H9 (cell line): ENCODE results near the gene MBP. TPM values are rescaled to one million over a fixed set of nuclear protein-coding genes. Genes with fewer than 3 reads are reported as not detected.

Experiments used
- DNase-seq: peaks from one replicate; pipeline ENCODE4 v3.0.0-alpha.2; 2017
- H2AFZ ChIP-seq: one replicate; pipeline ENCODE4 v1.6.1; 2013; ENCODE audit warnings: mild to moderate bottlenecking, low read length, control low read depth, moderate library complexity
- H2AK5ac ChIP-seq: 2 replicates; pipeline ENCODE4 v1.6.1; 2013; ENCODE audit warnings: low read length, control low read depth, mixed read lengths; ENCODE audit not compliant: insufficient read length
- H2BK120ac ChIP-seq: one replicate; pipeline ENCODE4 v1.6.1; 2013; ENCODE audit warnings: low read depth, mild to moderate bottlenecking, low read length, control low read depth, inconsistent platforms; ENCODE audit not compliant: poor library complexity, severe bottlenecking
- H2BK12ac ChIP-seq: 2 replicates; pipeline ENCODE4 v1.6.1; 2013; ENCODE audit warnings: low read length, control low read depth, mixed read lengths, low read depth; ENCODE audit not compliant: insufficient read length
- H2BK15ac ChIP-seq: 2 replicates; pipeline ENCODE4 v1.6.1; 2013; ENCODE audit warnings: low read depth, low read length, control low read depth
- H2BK20ac ChIP-seq: one replicate; pipeline ENCODE4 v1.6.1; 2013; ENCODE audit warnings: low read depth, mild to moderate bottlenecking, low read length, control low read depth, inconsistent platforms; ENCODE audit not compliant: poor library complexity, severe bottlenecking
- H2BK5ac ChIP-seq: 2 replicates; pipeline ENCODE4 v1.6.1; 2013; ENCODE audit warnings: low read length, control low read depth, mixed read lengths; ENCODE audit not compliant: insufficient read length
- H3K14ac ChIP-seq: 2 replicates; pipeline ENCODE4 v1.6.1; 2013; ENCODE audit warnings: low read length, control low read depth; ENCODE audit not compliant: insufficient read depth
- H3K18ac ChIP-seq: 2 replicates; pipeline ENCODE4 v1.6.1; 2013; ENCODE audit warnings: low read depth, mild to moderate bottlenecking, mixed read lengths, low read length, control low read depth; ENCODE audit not compliant: insufficient read length
- H3K23ac ChIP-seq: 2 replicates; pipeline ENCODE4 v1.6.1; 2013; ENCODE audit warnings: low read length, control low read depth, mixed read lengths, low read depth; ENCODE audit not compliant: insufficient read length
- H3K23me2 ChIP-seq: 2 replicates; pipeline ENCODE4 v1.6.1; 2013; ENCODE audit warnings: low read depth, mild to moderate bottlenecking, mixed read lengths, low read length, control low read depth; ENCODE audit not compliant: insufficient read length, poor library complexity, severe bottlenecking
- H3K27ac ChIP-seq: 2 replicates; pipeline ENCODE4 v1.5.1; 2013; ENCODE audit warnings: low read length, control low read depth, mixed read lengths, low read depth; ENCODE audit not compliant: insufficient read length
- H3K27me3 ChIP-seq: 2 replicates; pipeline ENCODE4 v1.6.1; 2013; ENCODE audit warnings: low read length, control low read depth, inconsistent platforms; ENCODE audit not compliant: insufficient read depth
- H3K4ac ChIP-seq: 2 replicates; pipeline ENCODE4 v1.6.1; 2013; ENCODE audit warnings: low read depth, mild to moderate bottlenecking, control low read depth, inconsistent platforms, low read length, moderate library complexity
- H3K4me1 ChIP-seq: 2 replicates; pipeline ENCODE4 v1.6.1; 2013; ENCODE audit warnings: low read length, control low read depth, inconsistent platforms; ENCODE audit not compliant: insufficient read depth
- H3K4me2 ChIP-seq: 2 replicates; pipeline ENCODE4 v1.6.1; 2013; ENCODE audit warnings: low read length, control low read depth, mixed read lengths; ENCODE audit not compliant: insufficient read length, insufficient read depth
- H3K56ac ChIP-seq: 2 replicates; pipeline ENCODE4 v1.6.1; 2013; ENCODE audit warnings: low read depth, mild to moderate bottlenecking, mixed read lengths, low read length, control low read depth; ENCODE audit not compliant: insufficient read length
- H3K79me1 ChIP-seq: 2 replicates; pipeline ENCODE4 v1.6.1; 2013; ENCODE audit warnings: low read depth, mild to moderate bottlenecking, moderate library complexity, low read length, control low read depth, inconsistent platforms; ENCODE audit not compliant: insufficient read depth, poor library complexity, severe bottlenecking
- H3K79me2 ChIP-seq: 2 replicates; pipeline ENCODE4 v1.6.1; 2013; ENCODE audit warnings: low read length, control low read depth, inconsistent platforms; ENCODE audit not compliant: insufficient read depth
- H3K9ac ChIP-seq: 2 replicates; pipeline ENCODE4 v1.6.1; 2013; ENCODE audit warnings: low read length, control low read depth, mixed read lengths; ENCODE audit not compliant: insufficient read length; ENCODE audit errors: extremely low read depth
- H3K9me3 ChIP-seq: one replicate; pipeline ENCODE4 v1.6.1; 2013; ENCODE audit warnings: low read depth, low read length, inconsistent platforms; ENCODE audit not compliant: control insufficient read depth
- H3T11ph ChIP-seq: one replicate; pipeline ENCODE4 v1.6.1; 2013; ENCODE audit warnings: mild to moderate bottlenecking, low read length, control low read depth, inconsistent platforms
- H4K20me1 ChIP-seq: one replicate; pipeline ENCODE4 v1.6.1; 2013; ENCODE audit not compliant: control insufficient read depth, insufficient read length, insufficient read depth
- H4K5ac ChIP-seq: 2 replicates; pipeline ENCODE4 v1.6.1; 2013; ENCODE audit warnings: low read depth, mild to moderate bottlenecking, mixed read lengths, low read length, control low read depth; ENCODE audit not compliant: insufficient read length
- H4K8ac ChIP-seq: replicated peaks from 2 replicates; pipeline ENCODE4 v1.6.1; 2013; ENCODE audit warnings: low read length, control low read depth, mixed read lengths, low read depth; ENCODE audit not compliant: insufficient read length
- H4K91ac ChIP-seq: 2 replicates; pipeline ENCODE4 v1.6.1; 2013; ENCODE audit warnings: low read depth, mild to moderate bottlenecking, moderate library complexity, mixed read lengths, low read length, control low read depth; ENCODE audit not compliant: insufficient read length
- H3K27ac Mint-ChIP-seq, 3 experiments: 2 replicates in 2 of 3; 3 replicates in 1 of 3; pipeline ENCODE4 v1.8.0; 2020 to 2021; ENCODE audit warnings: mixed read lengths in 3 of 3, mild to moderate bottlenecking in 1 of 3, moderate library complexity in 1 of 3
- H3K27me3 Mint-ChIP-seq: 2 replicates; pipeline ENCODE4 v1.8.0; 2021; ENCODE audit warnings: low read depth, mild to moderate bottlenecking, moderate library complexity, mixed read lengths
- H3K36me3 Mint-ChIP-seq, 3 experiments: 2 replicates in 2 of 3; 3 replicates in 1 of 3; pipeline ENCODE4 v1.8.0; 2020 to 2021; ENCODE audit warnings: low read depth in 3 of 3, mixed read lengths in 3 of 3; ENCODE audit not compliant: insufficient read depth in 1 of 3
- H3K4me1 Mint-ChIP-seq, 2 experiments: 2 replicates each; pipeline ENCODE4 v1.8.0; 2020; ENCODE audit warnings: mixed read lengths in 2 of 2
- H3K4me3 Mint-ChIP-seq, 2 experiments: 2 replicates in 1 of 2; 3 replicates in 1 of 2; pipeline ENCODE4 v1.8.0; 2020 to 2021; ENCODE audit warnings: mild to moderate bottlenecking in 2 of 2, mixed read lengths in 2 of 2, moderate library complexity in 1 of 2
- H3K9me3 Mint-ChIP-seq, 2 experiments: 2 replicates in 1 of 2; 3 replicates in 1 of 2; pipeline ENCODE4 v1.8.0; 2020; ENCODE audit warnings: mild to moderate bottlenecking in 2 of 2, mixed read lengths in 2 of 2, moderate library complexity in 1 of 2
- CTCF ChIP-seq: fragments of 200-600 bp; sonication (generic); conservative IDR thresholded peaks from 3 replicates; pipeline ENCODE4 v1.8.0; 2021; ENCODE audit warnings: antibody characterized with exemption, mild to moderate bottlenecking
- WGBS: extraction: QIAGEN DNeasy Blood & Tissue Kit; methylation state at CpG from one replicate; pipeline ENCODE4 v1.1.7; 2013; ENCODE audit warnings: missing lambda C conversion rate, low lambda C conversion rate, mixed read lengths; ENCODE audit not compliant: insufficient read length; ENCODE audit errors: extremely low coverage; 5-methylcytosine and 5-hydroxymethylcytosine counted together
- total RNA-seq: library from RNA; stranded (reverse); gene quantifications from 2 replicates; pipeline ENCODE4 v1.2.1, GENCODE V29; 2021

Gene MBP
- total RNA-seq, 1 experiment from 2014 or later = 8.6 TPM

DNA sequence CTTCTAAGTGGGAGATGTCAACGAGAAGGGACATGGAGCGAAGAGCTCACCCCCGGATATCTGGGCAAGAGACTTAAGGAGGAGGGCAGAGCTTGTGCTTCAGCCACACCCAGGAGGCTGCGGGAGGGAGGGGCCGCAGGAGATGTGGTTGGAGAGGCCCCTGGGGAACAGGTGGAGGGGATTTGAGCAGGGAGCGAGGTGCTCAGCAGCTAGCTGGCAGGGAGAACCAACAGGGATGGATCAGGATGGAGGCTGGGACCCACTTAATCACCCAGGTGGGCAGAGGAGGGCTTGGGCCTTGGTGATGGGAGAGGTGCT, 78.3 kb downstream of the MBP start:
- Histone ChIP-seq H2AFZ (no peak overlapping the region), H3K18ac (no peak overlapping the region), H3K4me2 (no peak overlapping the region), H4K8ac (no peak overlapping the region), H3K23ac (no peak overlapping the region), H3K9ac (no peak overlapping the region), H2BK120ac (no peak overlapping the region), H3K27ac (no peak overlapping the region), H2BK12ac (no peak overlapping the region), H4K5ac (no peak overlapping the region), H3K23me2 (no peaks in the 10 kb centered on the region), H3K4me1 (peaks cover 2% of the 10 kb centered on the region; the same call in 1 of the 2 replicates), H2BK20ac (no peak overlapping the region), H3K27me3 (no peaks in the 10 kb centered on the region), H3K4ac (no peak overlapping the region), H3K14ac (no peak overlapping the region; the same call in 1 of the 2 replicates), H2AK5ac (no peak overlapping the region), H4K20me1 (no peaks in the 10 kb centered on the region), H3K79me1 (no peaks in the 10 kb centered on the region), H2BK5ac (no peak overlapping the region), H3K79me2 (no peaks in the 10 kb centered on the region), H3T11ph (no peak overlapping the region), H3K9me3 (no peaks in the 10 kb centered on the region), H3K56ac (no peak overlapping the region), H2BK15ac (no peak overlapping the region), H4K91ac (no peak overlapping the region)
- Mint-ChIP-seq H3K27me3 (peaks cover 11% of the 10 kb centered on the region), H3K4me1 (peaks cover 41 to 45% of the 10 kb centered on the region in 2 experiments), H3K27ac (peak overlapping the region in 1 of 3 experiments; percentile 12; a peak in 2 of 7 replicates), H3K9me3 (no peaks in the 10 kb centered on the region), H3K36me3 (no peaks in the 10 kb centered on the region), H3K4me3 (no peak overlapping the region)
- no peak for TF ChIP-seq CTCF
- WGBS = no CpG with 5 or more reads among the region's 6 CpGs
- DNase-seq = no peak
